WTC11 (cell line): Measurements from ENCODE around the gene NLGN1. TPM values are rescaled to one million over a fixed set of nuclear protein-coding genes. Genes with fewer than 3 reads are reported as not detected.

Experiments
- ATAC-seq: fragments of 200-7000 bp; cut with Tn5 transposase; 2 replicates; pipeline ENCODE4 v1.10.0; 2021; ENCODE audit warnings: mild to moderate bottlenecking, moderate library complexity
- CTCF ChIA-PET: fragments of 300-600 bp; sonication (Branson Sonifier 250); formaldehyde crosslinking; loops from one replicate; lab custom pipeline; 2021; ENCODE audit warnings: antibody characterized with exemption; lab: Charles Lee
- POLR2A ChIA-PET: fragments of 350-600 bp; sonication (Branson Sonifier 250); formaldehyde crosslinking; loops from one replicate; lab custom pipeline; 2021; ENCODE audit warnings: antibody characterized with exemption; lab: Charles Lee
- DNase-seq: peaks from one replicate; pipeline ENCODE4 v3.0.0; 2021; ENCODE audit warnings: low spot score
- H3K27ac Mint-ChIP-seq: 2 replicates; pipeline ENCODE4 v1.8.0; 2021; ENCODE audit warnings: mixed read lengths
- H3K27me3 Mint-ChIP-seq: 2 replicates; pipeline ENCODE4 v1.8.0; 2021; ENCODE audit warnings: low read depth, mild to moderate bottlenecking, moderate library complexity, mixed read lengths
- H3K36me3 Mint-ChIP-seq: 2 replicates; pipeline ENCODE4 v1.8.0; 2021; ENCODE audit warnings: mixed read lengths
- H3K4me1 Mint-ChIP-seq: 2 replicates; pipeline ENCODE4 v1.8.0; 2022; ENCODE audit warnings: mixed read lengths
- H3K4me3 Mint-ChIP-seq: 2 replicates; pipeline ENCODE4 v1.8.0; 2021; ENCODE audit warnings: mild to moderate bottlenecking, moderate library complexity, mixed read lengths
- H3K9me3 Mint-ChIP-seq: 2 replicates; pipeline ENCODE4 v1.8.0; 2021; ENCODE audit warnings: mixed read lengths
- AR ChIP-seq: fragments of 250-450 bp; sonication (Bioruptor Pico); IDR thresholded peaks from 2 replicates; pipeline ENCODE4 v1.9.0; 2021; ENCODE audit warnings: mild to moderate bottlenecking
- ATF3 ChIP-seq: sonication (generic); formaldehyde crosslinking; conservative IDR thresholded peaks from 2 replicates; pipeline ENCODE4 v1.8.1; 2022; ENCODE audit warnings: mild to moderate bottlenecking, missing genetic modification reagents
- ATF6 ChIP-seq: sonication (generic); formaldehyde crosslinking; IDR thresholded peaks from 2 replicates; pipeline ENCODE4 v1.8.1; 2023; ENCODE audit warnings: mild to moderate bottlenecking, missing genetic modification reagents
- CTCF ChIP-seq: fragments of 200-600 bp; IDR thresholded peaks from 2 replicates; pipeline ENCODE4 v1.8.0; 2022; ENCODE audit warnings: antibody characterized with exemption
- ELF4 ChIP-seq: sonication (generic); formaldehyde crosslinking; IDR thresholded peaks from 2 replicates; pipeline ENCODE4 v1.8.1; 2022; ENCODE audit warnings: low read depth, mild to moderate bottlenecking, moderate library complexity, missing genetic modification reagents
- ESRRA ChIP-seq: sonication (generic); formaldehyde crosslinking; IDR thresholded peaks from 2 replicates; pipeline ENCODE4 v1.8.1; 2022; ENCODE audit warnings: mild to moderate bottlenecking, missing genetic modification reagents, borderline replicate concordance
- FOXP4 ChIP-seq: sonication (generic); formaldehyde crosslinking; IDR thresholded peaks from 2 replicates; pipeline ENCODE4 v1.8.0; 2022; ENCODE audit warnings: mild to moderate bottlenecking, missing genetic modification reagents
- GTF2I ChIP-seq: fragments of 250-450 bp; sonication (Bioruptor Pico); conservative IDR thresholded peaks from 2 replicates; pipeline ENCODE4 v1.4.0; 2021; ENCODE audit warnings: mild to moderate bottlenecking
- HMGA2 ChIP-seq: fragments of 250-450 bp; sonication (Bioruptor Pico); IDR thresholded peaks from 2 replicates; pipeline ENCODE4 v1.4.0; 2021; ENCODE audit warnings: mild to moderate bottlenecking, moderate library complexity
- NR2C2 ChIP-seq: sonication (generic); formaldehyde crosslinking; IDR thresholded peaks from 2 replicates; pipeline ENCODE4 v1.8.0; 2022; ENCODE audit warnings: mild to moderate bottlenecking, missing genetic modification reagents
- SMAD4 ChIP-seq: sonication (generic); formaldehyde crosslinking; IDR thresholded peaks from 2 replicates; pipeline ENCODE4 v1.8.0; 2022; ENCODE audit warnings: mild to moderate bottlenecking, missing genetic modification reagents
- ZBTB43 ChIP-seq: sonication (generic); formaldehyde crosslinking; IDR thresholded peaks from 2 replicates; pipeline ENCODE4 v1.8.1; 2023; ENCODE audit warnings: mild to moderate bottlenecking, missing genetic modification reagents
- ZMAT4 ChIP-seq: fragments of 250-450 bp; sonication (Bioruptor Pico); IDR thresholded peaks from 2 replicates; pipeline ENCODE4 v1.9.0; 2021; ENCODE audit warnings: mild to moderate bottlenecking
- ZNF138 ChIP-seq: sonication (generic); formaldehyde crosslinking; conservative IDR thresholded peaks from 2 replicates; pipeline ENCODE4 v1.8.1; 2022; ENCODE audit warnings: mild to moderate bottlenecking, moderate library complexity, missing genetic modification reagents
- ZNF423 ChIP-seq: fragments of 250-450 bp; sonication (Bioruptor Pico); IDR thresholded peaks from 2 replicates; pipeline ENCODE4 v2.1.2; 2022; ENCODE audit warnings: mild to moderate bottlenecking, moderate library complexity
- total RNA-seq: library from RNA; stranded (reverse); gene quantifications from 3 replicates; pipeline ENCODE4 v1.2.3, GENCODE V29; 2021

Gene NLGN1
- total RNA-seq, 1 experiment from 2014 or later, result 12.4 TPM

- TF ChIP-seq NR2C2 (CRISPR knock-in tag) (no peak), ATF3 (CRISPR knock-in tag) (no peak), ELF4 (CRISPR knock-in tag) (no peak), HMGA2 (CRISPR knock-in tag) (no peak)
- TF ChIP-seq, all 79 proteins: peak for 0
These were observed 150.7 kb downstream of the NLGN1 start (continued) for GRCh38 chr3:173548261-173548660.

GRCh38 chr3:173552526-173552925 is 155.0 kb downstream of the NLGN1 start:
- POLR2A ChIA-PET, result no interaction called here
- ATAC-seq, result peak; percentile 91

GRCh38 chr3:173553635-173554280 is 156.2 kb downstream of the NLGN1 start:
- ATAC-seq (peak; percentile 67), DNase-seq (no peak)
- peaks cover 20% of the 10 kb centered on the region for H3K4me1 Mint-ChIP-seq
- no peak overlapping the region for H3K4me3 Mint-ChIP-seq
- CTCF ChIA-PET, result interaction anchor here (0.5 to 1.7 kb wide), 12 partner anchors 9 to 307 kb away, joined by 3 to 8 read pairs (median 4); no protein-coding TSS in a partner anchor
- H3K9me3 Mint-ChIP-seq, result no peaks in the 10 kb centered on the region
- H3K36me3 Mint-ChIP-seq, result no peaks in the 10 kb centered on the region
- peak overlapping the region; percentile 3; the same call in 1 of the 2 replicates for H3K27ac Mint-ChIP-seq
- no peaks in the 10 kb centered on the region for H3K27me3 Mint-ChIP-seq
- POLR2A ChIA-PET, result no interaction called here
- TF ChIP-seq FOXP4 (CRISPR knock-in tag) (no peak), CTCF (peak; percentile 49), SMAD4 (CRISPR knock-in tag) (no peak), GTF2I (CRISPR knock-in tag) (no peak), ATF6 (no peak), ZMAT4 (no peak), NR2C2 (CRISPR knock-in tag) (no peak)

More at GRCh38 chr3:173552526-173552925, 155.0 kb downstream of the NLGN1 start:
- no peak overlapping the region for H3K4me3 Mint-ChIP-seq
- H3K27me3 Mint-ChIP-seq, result no peaks in the 10 kb centered on the region
- H3K9me3 Mint-ChIP-seq, result no peaks in the 10 kb centered on the region
- H3K4me1 Mint-ChIP-seq, result peaks cover 20% of the 10 kb centered on the region
- peak overlapping the region; percentile 73 for H3K27ac Mint-ChIP-seq
- TF ChIP-seq ZNF423 (CRISPR knock-in tag) (no peak), AR (CRISPR knock-in tag) (no peak), ESRRA (no peak), ZBTB43 (CRISPR knock-in tag) (no peak), ZNF138 (CRISPR knock-in tag) (no peak)
- CTCF ChIA-PET, result interaction anchor here (1.0 to 1.7 kb wide), 2 partner anchors 141 to 154 kb away, joined by 3 to 7 read pairs; no protein-coding TSS in a partner anchor
- H3K36me3 Mint-ChIP-seq, result no peaks in the 10 kb centered on the region
- no peak for DNase-seq
